ENCODE measurements around the gene FRMD4A. TPM values are rescaled to one million over a fixed set of nuclear protein-coding genes. Genes with fewer than 3 reads are reported as not detected.

The FRMD4A gene
- total RNA-seq, 1 experiment from 2014 or later: 19.6 TPM

GRCh38 chr10:14146501-14146900 lies 184.2 kb downstream of the FRMD4A start:
- Histone ChIP-seq H3T11ph (ENCODE audit: low read length) (no peak overlapping the region), H4K5ac (ENCODE audit: insufficient read length, low read depth, low read length) (no peak overlapping the region), H3K18ac (ENCODE audit: insufficient read length, low read depth, low read length) (no peak overlapping the region), H3K4ac (ENCODE audit: low read depth, low read length) (no peak overlapping the region), H3K56ac (ENCODE audit: insufficient read length, low read depth, low read length) (no peak overlapping the region), H3K14ac (ENCODE audit: insufficient read depth, low read length) (no peak overlapping the region), H3K79me2 (ENCODE audit: insufficient read depth, low read length) (no peaks in the 10 kb centered on the region), H2BK20ac (ENCODE audit: low read depth, low read length, poor library complexity, severe bottlenecking) (no peak overlapping the region), H4K8ac (replicated peaks; ENCODE audit: insufficient read length, low read depth, low read length) (no peak overlapping the region), H3K23me2 (ENCODE audit: insufficient read length, low read depth, low read length, poor library complexity, severe bottlenecking) (no peaks in the 10 kb centered on the region), H3K9ac (ENCODE audit: extremely low read depth, insufficient read length, low read length) (no peak overlapping the region), H3K27me3 (ENCODE audit: insufficient read depth, low read length) (no peaks in the 10 kb centered on the region), H2AK5ac (ENCODE audit: insufficient read length, low read length) (no peak overlapping the region), H3K23ac (ENCODE audit: insufficient read length, low read depth, low read length) (no peak overlapping the region), H2BK5ac (ENCODE audit: insufficient read length, low read length) (no peak overlapping the region), H3K4me1 (ENCODE audit: insufficient read depth, low read length) (no peaks in the 10 kb centered on the region), H3K9me3 (ENCODE audit: control insufficient read depth, low read depth, low read length) (no peaks in the 10 kb centered on the region), H2AFZ (ENCODE audit: low read length) (no peak overlapping the region), H4K91ac (ENCODE audit: insufficient read length, low read depth, low read length) (no peak overlapping the region), H2BK15ac (ENCODE audit: low read depth, low read length) (no peak overlapping the region), H3K79me1 (ENCODE audit: insufficient read depth, low read depth, low read length, poor library complexity, severe bottlenecking) (no peaks in the 10 kb centered on the region), H2BK120ac (ENCODE audit: low read depth, low read length, poor library complexity, severe bottlenecking) (no peak overlapping the region), H3K27ac (ENCODE audit: insufficient read length, low read depth, low read length) (no peak overlapping the region), H4K20me1 (ENCODE audit: control insufficient read depth, insufficient read depth, insufficient read length) (no peaks in the 10 kb centered on the region), H2BK12ac (ENCODE audit: insufficient read length, low read depth, low read length) (no peak overlapping the region), H3K4me2 (ENCODE audit: insufficient read depth, insufficient read length, low read length) (no peak overlapping the region)
- no peak overlapping the region for H3K27ac Mint-ChIP-seq
- H3K36me3 Mint-ChIP-seq (ENCODE audit: insufficient read depth in 1 of 3, low read depth in 3 of 3): no peaks in the 10 kb centered on the region
- no peak overlapping the region for H3K4me3 Mint-ChIP-seq
- WGBS (ENCODE audit: extremely low coverage, insufficient read length, low lambda C conversion rate): no CpG with 5 or more reads among the region's 4 CpGs
- H3K4me1 Mint-ChIP-seq: 0 out of 4 replicates have a peak, but pooled peaks cover 0 to 4% of the 10 kb centered on the region in 2 experiments
- no peaks in the 10 kb centered on the region for H3K9me3 Mint-ChIP-seq
- peaks cover 1% of the 10 kb centered on the region; the same call in 1 of the 2 replicates for H3K27me3 Mint-ChIP-seq (ENCODE audit: low read depth)
- DNase-seq: no peak
- no peak for TF ChIP-seq CTCF (conservative IDR thresholded peaks at IDR 0.05)

Data from H9 (cell line).